Measurements from ENCODE around the gene PDE9A.
"Not testable (repeated sequence)": the region's sequence is repeated elsewhere in the genome, so short reads cannot be mapped to it uniquely, and the experiment has no call there.

The PDE9A gene

DNA sequence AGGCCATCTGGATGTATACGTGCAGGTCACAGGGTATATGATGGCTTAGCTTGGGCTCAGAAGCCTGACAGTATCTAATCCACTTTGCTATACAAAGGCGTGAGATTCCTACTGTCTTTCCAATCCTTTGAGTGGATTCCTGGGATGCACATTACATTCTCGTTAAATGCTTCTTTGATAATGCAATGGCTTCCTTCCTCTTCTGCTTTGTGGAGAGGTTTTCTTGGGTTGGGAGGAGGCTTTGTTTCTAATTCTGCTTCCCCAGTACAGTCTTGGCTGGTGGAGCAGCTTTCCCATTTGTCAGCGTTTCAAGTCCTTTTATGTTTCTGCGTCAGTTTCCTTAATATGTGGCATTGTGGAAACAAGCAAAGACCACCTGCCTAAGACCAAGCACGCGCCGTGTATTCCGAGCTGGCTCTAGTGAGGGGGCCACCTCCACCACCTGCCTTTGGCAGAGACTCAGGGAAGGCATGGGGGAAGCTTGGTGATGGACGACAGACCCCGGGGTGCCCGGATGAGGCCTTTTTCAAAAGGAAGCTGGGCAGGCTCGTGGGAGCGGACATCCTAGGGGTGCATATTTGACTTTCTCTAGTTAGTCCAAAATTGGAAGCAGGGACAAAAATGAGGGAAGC is 153.2 kb downstream of the PDE9A start:
- H3K4ac ChIP-seq (ENCODE audit: low read depth, low read length) = peak overlapping the region; percentile 63
- H3K9me3 ChIP-seq (ENCODE audit: insufficient read depth, low read depth, low read length) = peaks cover 3% of the 10 kb centered on the region
- no peak overlapping the region for H3K4me3 ChIP-seq (ENCODE audit: low read depth, low read length)
- H3K27ac ChIP-seq (ENCODE audit: low read depth, low read length) = peak overlapping the region; percentile 76
- H3K36me3 ChIP-seq (ENCODE audit: control insufficient read depth in 1 of 2, insufficient read depth in 2 of 2, low read length in 2 of 2) = no peaks in the 10 kb centered on the region
- H3K4me1 ChIP-seq (ENCODE audit: control insufficient read depth in 1 of 2, insufficient read depth in 2 of 2, low read length in 2 of 2) = peaks cover 22 to 30% of the 10 kb centered on the region in 2 experiments
- peak overlapping the region; percentile 89 for H2BK120ac ChIP-seq (ENCODE audit: insufficient read depth, low read length, poor library complexity)
- H2AFZ ChIP-seq (ENCODE audit: insufficient read depth, low read length, poor library complexity) = peak overlapping the region; percentile 20
- no peak overlapping the region for H3K4me2 ChIP-seq (ENCODE audit: low read length)
- peak overlapping the region; percentile 71 for H3K14ac ChIP-seq (ENCODE audit: low read length)
- DNase-seq = peak; percentile 16 to 79
- no peak overlapping the region for H3K23ac ChIP-seq (ENCODE audit: low read length)
- peak overlapping the region; percentile 97 for H4K91ac ChIP-seq (ENCODE audit: low read depth, low read length)
- no peak overlapping the region for H4K12ac ChIP-seq (ENCODE audit: low read depth, low read length)
- H3K18ac ChIP-seq (ENCODE audit: low read length) = peak overlapping the region; percentile 80
- H2AK5ac ChIP-seq (ENCODE audit: low read length) = peak overlapping the region; percentile 72
- WGBS (ENCODE audit: extremely low coverage, insufficient coverage, insufficient read length) = no CpG with 5 or more reads among the region's 14 CpGs
- H3K9ac ChIP-seq (ENCODE audit: low read length) = no peak overlapping the region
- no peaks in the 10 kb centered on the region for H3K27me3 ChIP-seq (ENCODE audit: insufficient read depth, low read length)
- peak overlapping the region; percentile 64 for H4K8ac ChIP-seq (ENCODE audit: low read depth, low read length)
- peaks cover 2% of the 10 kb centered on the region for H3K79me2 ChIP-seq (ENCODE audit: control insufficient read depth, insufficient read depth, low read length, poor library complexity)
- peaks cover 24% of the 10 kb centered on the region for H3K79me1 ChIP-seq (ENCODE audit: low read length)
- peak overlapping the region; percentile 100 for H2BK12ac ChIP-seq (ENCODE audit: low read length)
- peak overlapping the region; percentile 92 for H2BK5ac ChIP-seq (ENCODE audit: low read depth, low read length, poor library complexity)

DNA sequence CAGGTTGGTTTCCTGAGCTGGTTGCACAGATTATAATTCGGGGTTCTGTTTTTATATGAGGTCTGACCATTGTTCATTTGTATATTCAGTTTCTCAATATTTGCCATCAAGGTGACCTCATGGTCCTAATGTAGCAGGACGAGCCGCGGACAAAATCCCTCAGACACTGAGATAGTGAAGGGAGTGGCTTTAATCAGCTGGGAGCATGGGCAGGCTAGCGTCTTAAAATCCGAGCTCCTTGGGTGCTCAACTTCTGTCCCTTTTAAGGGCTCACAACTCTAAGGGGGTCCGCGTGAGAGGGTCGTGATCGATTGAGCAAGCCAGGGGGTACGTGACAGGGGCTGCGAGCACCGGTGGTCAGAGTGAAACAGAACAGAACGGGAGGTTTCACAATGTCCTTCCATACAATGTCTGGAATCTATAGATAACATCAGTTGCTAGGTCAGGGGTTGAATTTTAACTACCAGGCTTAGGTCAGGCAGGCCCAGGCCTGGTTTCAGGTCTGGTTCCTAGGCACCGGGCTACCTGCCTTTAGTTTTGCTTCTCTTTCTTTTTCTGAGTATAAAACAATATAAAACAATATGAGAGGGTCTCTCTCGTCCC is 154.0 kb downstream of the PDE9A start:
- H3K27me3 ChIP-seq (ENCODE audit: insufficient read depth, low read length); H3K36me3 ChIP-seq (ENCODE audit: control insufficient read depth in 1 of 2, insufficient read depth in 2 of 2, low read length in 2 of 2); H3K9ac ChIP-seq (ENCODE audit: low read length); H4K12ac ChIP-seq (ENCODE audit: low read depth, low read length); H3K79me2 ChIP-seq (ENCODE audit: control insufficient read depth, insufficient read depth, low read length, poor library complexity); H3K18ac ChIP-seq (ENCODE audit: low read length); H2AK5ac ChIP-seq (ENCODE audit: low read length); H3K4me3 ChIP-seq (ENCODE audit: low read depth, low read length); H3K23ac ChIP-seq (ENCODE audit: low read length); H3K9me3 ChIP-seq (ENCODE audit: insufficient read depth, low read depth, low read length); H2AFZ ChIP-seq (ENCODE audit: insufficient read depth, low read length, poor library complexity): not testable (repeated sequence)
- peaks cover 29% of the 10 kb centered on the region for H3K79me1 ChIP-seq (ENCODE audit: low read length)
- peak overlapping the region; percentile 76 for H3K27ac ChIP-seq (ENCODE audit: low read depth, low read length)
- H4K91ac ChIP-seq (ENCODE audit: low read depth, low read length) = peak overlapping the region; percentile 97
- H2BK12ac ChIP-seq (ENCODE audit: low read length) = peak overlapping the region; percentile 100
- no CpG with 5 or more reads among the region's 16 CpGs for WGBS (ENCODE audit: extremely low coverage, insufficient coverage, insufficient read length)
- peak overlapping the region; percentile 23 for H3K4me2 ChIP-seq (ENCODE audit: low read length)
- peaks cover 24 to 25% of the 10 kb centered on the region in 2 experiments for H3K4me1 ChIP-seq (ENCODE audit: control insufficient read depth in 1 of 2, insufficient read depth in 2 of 2, low read length in 2 of 2)
- DNase-seq = peak in 1 of 2 donors; percentile 43
- peak overlapping the region; percentile 92 for H2BK5ac ChIP-seq (ENCODE audit: low read depth, low read length, poor library complexity)
- peak overlapping the region; percentile 64 for H4K8ac ChIP-seq (ENCODE audit: low read depth, low read length)
- peak overlapping the region; percentile 71 for H3K14ac ChIP-seq (ENCODE audit: low read length)
- H2BK120ac ChIP-seq (ENCODE audit: insufficient read depth, low read length, poor library complexity) = peak overlapping the region; percentile 89
- H3K4ac ChIP-seq (ENCODE audit: low read depth, low read length) = peak overlapping the region; percentile 63

DNA sequence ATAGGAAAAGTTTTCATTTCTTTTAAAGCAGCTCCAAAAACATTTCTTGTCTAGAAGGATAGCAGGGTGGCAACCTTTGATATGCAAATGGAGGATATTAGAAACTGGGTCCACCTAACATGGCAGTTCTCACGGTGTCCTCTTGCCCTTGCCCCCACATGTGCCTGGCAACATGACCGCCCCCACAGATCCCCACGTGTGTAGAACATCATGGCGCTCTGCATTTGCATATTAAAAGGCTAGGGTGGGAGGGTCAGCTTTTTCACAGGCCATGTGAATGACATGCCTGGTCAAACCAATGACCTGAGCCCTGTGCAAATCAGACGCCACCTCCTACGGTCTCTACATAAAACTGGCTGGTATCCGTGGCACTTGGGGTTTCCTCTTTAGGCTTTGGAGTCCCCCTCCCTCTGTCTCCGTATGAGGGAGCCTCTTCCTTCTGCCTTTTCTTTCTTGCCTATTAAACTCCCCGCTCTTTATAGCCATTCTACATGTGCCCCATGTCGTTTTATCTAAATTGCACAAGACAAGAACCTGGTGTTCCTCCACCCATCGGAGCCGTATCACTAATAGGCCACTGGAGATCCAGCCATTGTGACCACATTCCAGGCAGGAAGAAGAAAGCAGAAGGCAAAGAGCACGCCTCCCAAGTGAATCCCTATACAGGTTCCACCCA is 154.7 kb downstream of the PDE9A start:
- Histone ChIP-seq H2BK5ac (ENCODE audit: low read depth, low read length, poor library complexity) (peak overlapping the region; percentile 95), H3K79me2 (ENCODE audit: control insufficient read depth, insufficient read depth, low read length, poor library complexity) (peaks cover 2% of the 10 kb centered on the region), H3K14ac (ENCODE audit: low read length) (peak overlapping the region; percentile 96), H2AFZ (ENCODE audit: insufficient read depth, low read length, poor library complexity) (peak overlapping the region; percentile 50), H3K23ac (ENCODE audit: low read length) (no peak overlapping the region), H3K27me3 (ENCODE audit: insufficient read depth, low read length) (no peaks in the 10 kb centered on the region), H3K4me1 (ENCODE audit: control insufficient read depth in 1 of 2, insufficient read depth in 2 of 2, low read length in 2 of 2) (peaks cover 24 to 25% of the 10 kb centered on the region in 2 experiments), H3K79me1 (ENCODE audit: low read length) (peaks cover 28% of the 10 kb centered on the region), H3K36me3 (ENCODE audit: control insufficient read depth in 1 of 2, insufficient read depth in 2 of 2, low read length in 2 of 2) (no peaks in the 10 kb centered on the region), H4K91ac (ENCODE audit: low read depth, low read length) (peak overlapping the region; percentile 99), H2AK5ac (ENCODE audit: low read length) (peak overlapping the region; percentile 96), H3K9ac (ENCODE audit: low read length) (no peak overlapping the region), H3K27ac (ENCODE audit: low read depth, low read length) (peak overlapping the region; percentile 90), H3K18ac (ENCODE audit: low read length) (peak overlapping the region; percentile 93), H2BK120ac (ENCODE audit: insufficient read depth, low read length, poor library complexity) (peak overlapping the region; percentile 97), H2BK12ac (ENCODE audit: low read length) (peak overlapping the region; percentile 99), H3K4me3 (ENCODE audit: low read depth, low read length) (no peak overlapping the region), H4K8ac (ENCODE audit: low read depth, low read length) (peak overlapping the region; percentile 55), H3K4ac (ENCODE audit: low read depth, low read length) (peak overlapping the region; percentile 91), H3K4me2 (ENCODE audit: low read length) (no peak overlapping the region), H3K9me3 (ENCODE audit: insufficient read depth, low read depth, low read length) (peaks cover 3% of the 10 kb centered on the region), H4K12ac (ENCODE audit: low read depth, low read length) (no peak overlapping the region)
- DNase-seq = no peak
- WGBS (ENCODE audit: extremely low coverage, insufficient coverage, insufficient read length) = no CpG with 5 or more reads among the region's 13 CpGs

DNA sequence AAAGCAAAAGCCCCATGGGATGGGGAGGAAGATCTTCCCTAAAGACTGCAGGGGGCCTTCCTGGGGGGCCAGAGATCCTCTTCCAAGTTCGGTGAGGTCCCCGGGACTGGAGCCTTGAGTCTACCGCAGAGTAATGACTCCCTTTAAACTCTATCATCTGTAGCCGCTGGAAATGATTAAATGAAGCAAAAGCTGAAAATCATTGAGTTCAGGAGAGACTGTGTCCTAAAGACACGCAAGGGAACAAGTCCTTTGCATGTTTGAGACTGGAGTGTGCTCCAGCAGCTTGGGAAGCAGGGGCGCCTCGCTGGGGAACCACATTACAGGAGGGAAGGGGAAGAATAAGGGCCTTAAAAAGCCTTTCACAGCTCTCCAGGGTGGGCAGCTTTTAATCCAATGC is 155.8 kb downstream of the PDE9A start:
- no peak overlapping the region for H2BK12ac ChIP-seq (ENCODE audit: low read length)
- no peak overlapping the region for H2BK5ac ChIP-seq (ENCODE audit: low read depth, low read length, poor library complexity)
- no peak overlapping the region for H3K4ac ChIP-seq (ENCODE audit: low read depth, low read length)
- H3K4me1 ChIP-seq (ENCODE audit: control insufficient read depth in 1 of 2, insufficient read depth in 2 of 2, low read length in 2 of 2) = peaks cover 21 to 22% of the 10 kb centered on the region in 2 experiments
- H2AFZ ChIP-seq (ENCODE audit: insufficient read depth, low read length, poor library complexity) = no peak overlapping the region
- no peaks in the 10 kb centered on the region for H3K27me3 ChIP-seq (ENCODE audit: insufficient read depth, low read length)
- no peaks in the 10 kb centered on the region for H3K36me3 ChIP-seq (ENCODE audit: control insufficient read depth in 1 of 2, insufficient read depth in 2 of 2, low read length in 2 of 2)
- no peak overlapping the region for H4K12ac ChIP-seq (ENCODE audit: low read depth, low read length)
- peak overlapping the region; percentile 66 for H4K91ac ChIP-seq (ENCODE audit: low read depth, low read length)
- no peak for DNase-seq
- H3K14ac ChIP-seq (ENCODE audit: low read length) = peak overlapping the region; percentile 35
- H3K23ac ChIP-seq (ENCODE audit: low read length) = no peak overlapping the region
- H3K9ac ChIP-seq (ENCODE audit: low read length) = no peak overlapping the region
- no CpG with 5 or more reads among the region's 7 CpGs for WGBS (ENCODE audit: extremely low coverage, insufficient coverage, insufficient read length)
- no peak overlapping the region for H3K27ac ChIP-seq (ENCODE audit: low read depth, low read length)
- no peak overlapping the region for H2AK5ac ChIP-seq (ENCODE audit: low read length)
- peaks cover 28% of the 10 kb centered on the region for H3K79me1 ChIP-seq (ENCODE audit: low read length)
- no peak overlapping the region for H2BK120ac ChIP-seq (ENCODE audit: insufficient read depth, low read length, poor library complexity)
- H3K79me2 ChIP-seq (ENCODE audit: control insufficient read depth, insufficient read depth, low read length, poor library complexity) = peaks cover 2% of the 10 kb centered on the region
- no peak overlapping the region for H3K4me2 ChIP-seq (ENCODE audit: low read length)
- no peak overlapping the region for H3K18ac ChIP-seq (ENCODE audit: low read length)
- H4K8ac ChIP-seq (ENCODE audit: low read depth, low read length) = no peak overlapping the region
- no peak overlapping the region for H3K4me3 ChIP-seq (ENCODE audit: low read depth, low read length)
- peaks cover 3% of the 10 kb centered on the region for H3K9me3 ChIP-seq (ENCODE audit: insufficient read depth, low read depth, low read length)

Data from trophoblast cell (in vitro differentiated cells and primary cell).